HCT116 (cell line): Measurements from ENCODE around the gene ST7L. TPM values are rescaled to one million over a fixed set of nuclear protein-coding genes. Genes with fewer than 3 reads are reported as not detected.

Experiments used
- ATAC-seq: fragments of 200-7000 bp; cut with Tn5 transposase; 2 replicates; pipeline ENCODE4 v1.9.1; 2020; ENCODE audit warnings: mild to moderate bottlenecking, moderate library complexity
- BruUV-seq: library from RNA; stranded (reverse); fragments of 400-500 nt; replicated peaks from 2 replicates; lab custom pipeline; 2021; lab: Mats Ljungman, UMichigan
- CTCF ChIA-PET: fragments of 300-600 bp; sonication (Branson Sonifier 250); formaldehyde crosslinking; loops from one replicate; lab custom pipeline; 2021; ENCODE audit warnings: antibody characterized with exemption; lab: Charles Lee
- POLR2A ChIA-PET: fragments of 300-600, 350-600 bp; sonication (Branson Sonifier 250); formaldehyde crosslinking; loops from one replicate; lab custom pipeline; 2021; ENCODE audit warnings: antibody characterized with exemption; lab: Charles Lee
- RAD21 ChIA-PET, 2 experiments: fragments of 300-600 bp; sonication (Branson Sonifier 250); formaldehyde crosslinking; loops; one replicate each; lab custom pipeline; 2023; ENCODE audit warnings: low total read pairs in 2 of 2; ENCODE audit not compliant: uncharacterized antibody in 2 of 2, unreplicated experiment in 2 of 2, low non-redundant PET in 1 of 2; lab: Charles Lee
- DNase-seq: peaks from one replicate; pipeline ENCODE4 v3.0.0-alpha.2; 2010; ENCODE audit warnings: low read depth, low spot score
- H2AFZ ChIP-seq: fragments of 200-600 bp; shearing (Covaris generic), sonication (generic); 2 replicates; pipeline ENCODE4 v1.6.1; 2017; ENCODE audit warnings: low read depth, mixed run types, mixed read lengths, antibody characterized with exemption, low read length; ENCODE audit not compliant: poor library complexity, severe bottlenecking
- H3K27ac ChIP-seq: 2 replicates; pipeline ENCODE4 v1.5.1; 2012; ENCODE audit warnings: low read depth, low read length
- H3K27me3 ChIP-seq: fragments of 200-600 bp; sonication (generic); 2 replicates; pipeline ENCODE4 v1.6.1; 2016; ENCODE audit warnings: mixed run types, low read length, mixed read lengths; ENCODE audit not compliant: insufficient read depth
- H3K36me3 ChIP-seq, 2 experiments: fragments of 200-500 bp in 1 of 2; fragments of 200-600 bp in 1 of 2; sonication (Bioruptor generic) in 1 of 2; sonication (generic) in 1 of 2; 2 replicates each; pipeline versions ENCODE4 v1.5.1 to v1.6.1; 2014 to 2016; ENCODE audit warnings: low read length in 2 of 2, inconsistent platforms in 1 of 2, mixed read lengths in 1 of 2, mixed run types in 1 of 2; ENCODE audit not compliant: insufficient read depth in 2 of 2, control insufficient read depth in 1 of 2
- H3K4me1 ChIP-seq, 2 experiments: fragments of 200-600 bp in 1 of 2; sonication (generic) in 1 of 2; 2 replicates each; pipeline versions ENCODE4 v1.5.1 to v1.6.1; 2012 to 2017; ENCODE audit warnings: low read length in 2 of 2, inconsistent platforms in 1 of 2, mild to moderate bottlenecking in 1 of 2, mixed read lengths in 1 of 2, mixed run types in 1 of 2, moderate library complexity in 1 of 2; ENCODE audit not compliant: insufficient read depth in 2 of 2, control insufficient read depth in 1 of 2
- H3K4me2 ChIP-seq: fragments of 200-600 bp; sonication (generic); 2 replicates; pipeline ENCODE4 v1.6.1; 2017; ENCODE audit warnings: mixed run types, low read length, mixed read lengths
- H3K4me3 ChIP-seq, 2 experiments: fragments of 200-600 bp in 1 of 2; sonication (generic) in 1 of 2; replicated peaks in 1 of 2; 2 replicates each; pipeline ENCODE4 v1.5.1; 2011 to 2016; ENCODE audit warnings: low read length in 2 of 2, control low read depth in 1 of 2, low read depth in 1 of 2, mild to moderate bottlenecking in 1 of 2, mixed read lengths in 1 of 2, mixed run types in 1 of 2
- H3K79me2 ChIP-seq: fragments of 200-600 bp; sonication (generic); 2 replicates; pipeline ENCODE4 v1.6.1; 2017; ENCODE audit warnings: mild to moderate bottlenecking, mixed run types, low read length, moderate library complexity, mixed read lengths; ENCODE audit not compliant: insufficient read depth
- H3K9ac ChIP-seq: fragments of 200-600 bp; sonication (generic); 2 replicates; pipeline ENCODE4 v1.6.1; 2016; ENCODE audit warnings: low read length, mixed read lengths
- H3K9me2 ChIP-seq: fragments of 200-600 bp; sonication (generic), shearing (Covaris generic); 2 replicates; pipeline ENCODE4 v1.6.1; 2017; ENCODE audit warnings: mixed run types, mild to moderate bottlenecking, moderate library complexity; ENCODE audit not compliant: insufficient read depth
- H3K9me3 ChIP-seq, 2 experiments: fragments of 200-500 bp in 1 of 2; fragments of 200-600 bp in 1 of 2; sonication (Bioruptor generic) in 1 of 2; sonication (generic) in 1 of 2; 2 replicates each; pipeline ENCODE4 v1.6.1; 2014 to 2017; ENCODE audit warnings: low read length in 2 of 2, mixed read lengths in 2 of 2, inconsistent platforms in 1 of 2, low read depth in 1 of 2, mild to moderate bottlenecking in 1 of 2, mixed run types in 1 of 2, moderate library complexity in 1 of 2; ENCODE audit not compliant: control insufficient read depth in 1 of 2, insufficient read depth in 1 of 2
- H4K20me1 ChIP-seq: fragments of 200-600 bp; sonication (generic), shearing (Covaris generic); 2 replicates; pipeline ENCODE4 v1.6.1; 2017; ENCODE audit warnings: mixed run types, mild to moderate bottlenecking, moderate library complexity; ENCODE audit not compliant: insufficient read depth
- CBX3 ChIP-seq: IDR thresholded peaks from 2 replicates; pipeline ENCODE4 v1.6.1; 2012; ENCODE audit warnings: low read depth
- CTCF ChIP-seq, 3 experiments: fragments of 200-600 bp in 1 of 3; sonication (generic) in 1 of 3; IDR thresholded peaks in 2 of 3; conservative IDR thresholded peaks in 1 of 3; 2 replicates each; pipeline ENCODE4 v1.5.1; 2012 to 2017; ENCODE audit warnings: low read depth in 2 of 3, low read length in 2 of 3, antibody characterized with exemption in 1 of 3, borderline replicate concordance in 1 of 3, control low read depth in 1 of 3, mild to moderate bottlenecking in 1 of 3, mixed read lengths in 1 of 3, mixed run types in 1 of 3, moderate library complexity in 1 of 3; ENCODE audit not compliant: insufficient read depth in 1 of 3
- EGR1 ChIP-seq: IDR thresholded peaks from 2 replicates; pipeline ENCODE4 v1.6.1; 2012; ENCODE audit warnings: low read depth
- ELF1 ChIP-seq: IDR thresholded peaks from 2 replicates; pipeline ENCODE4 v1.6.1; 2012; ENCODE audit warnings: low read depth, borderline replicate concordance
- EZH2 ChIP-seq: fragments of 200-600 bp; sonication (generic); IDR thresholded peaks from 2 replicates; pipeline ENCODE4 v1.6.1; 2017; ENCODE audit warnings: antibody characterized with exemption, mixed run types
- JUND ChIP-seq: IDR thresholded peaks from 2 replicates; pipeline ENCODE4 v1.6.1; 2012
- POLR2AphosphoS5 ChIP-seq: IDR thresholded peaks from 2 replicates; pipeline ENCODE4 v1.6.1; 2011; ENCODE audit warnings: mild to moderate bottlenecking, low read depth, low read length, moderate library complexity
- SIN3A ChIP-seq: IDR thresholded peaks from 2 replicates; pipeline ENCODE4 v1.6.1; 2012; ENCODE audit warnings: low read depth
- SP1 ChIP-seq: IDR thresholded peaks from 2 replicates; pipeline ENCODE4 v1.6.1; 2012; ENCODE audit warnings: low read depth
- TCF7L2 ChIP-seq: IDR thresholded peaks from 2 replicates; pipeline ENCODE4 v1.7.0; 2011; ENCODE audit warnings: borderline replicate concordance, inconsistent platforms; ENCODE audit not compliant: insufficient read depth, insufficient read length; ENCODE audit errors: extremely low read depth
- YY1 ChIP-seq: IDR thresholded peaks from 2 replicates; pipeline ENCODE4 v1.6.1; 2011; ENCODE audit warnings: low read length, low read depth, moderate library complexity, mild to moderate bottlenecking; ENCODE audit not compliant: insufficient replicate concordance; ENCODE audit errors: extremely low read depth
- ZBTB33 ChIP-seq: IDR thresholded peaks from 2 replicates; pipeline ENCODE4 v1.6.1; 2011; ENCODE audit warnings: mild to moderate bottlenecking, low read length, moderate library complexity; ENCODE audit not compliant: insufficient replicate concordance; ENCODE audit errors: extremely low read depth
- intact Hi-C: fragments of 100-400 bp; cut with micrococcal nuclease; formaldehyde crosslinking; loops from 2 replicates; pipeline ENCODE4 v1.10.0; 2022
- total RNA-seq: library from RNA; stranded (reverse); gene quantifications from one replicate; pipeline ENCODE4 v1.2.1, GENCODE V29; 2021; ENCODE audit not compliant: unreplicated experiment

Gene ST7L
- total RNA-seq, 1 experiment from 2014 or later, result 19.9 TPM

- ChIA-PET POLR2A (no interaction called here), RAD21 (no interaction called here), CTCF (no interaction called here)
- no peak overlapping the region for H3K4me3 ChIP-seq
- H3K9me2 ChIP-seq, result no peaks in the 10 kb centered on the region
- ATAC-seq, result peak; percentile 27; the same call in 1 of the 2 replicates
- H3K4me1 ChIP-seq, result peaks cover 9 to 36% of the 10 kb centered on the region in 2 experiments
- H3K9me3 ChIP-seq, result no peaks in the 10 kb centered on the region
- no TSS peak for BruUV-seq
- no peak overlapping the region for H3K27ac ChIP-seq
- no peak for TF ChIP-seq ZBTB33
- no peak for TF ChIP-seq CTCF (IDR thresholded peaks at IDR 0.05 in 2 of 3, conservative IDR thresholded peaks at IDR 0.05 in 1 of 3; ENCODE audit: borderline replicate concordance in 1 of 3, insufficient read depth in 1 of 3, low read depth in 2 of 3, low read length in 2 of 3)
- no peak for TF ChIP-seq YY1
- TF ChIP-seq TCF7L2, result no peak
- no peak for TF ChIP-seq ELF1
- no peak for TF ChIP-seq EGR1
- TF ChIP-seq SP1, result no peak
- TF ChIP-seq EZH2, result no peak
- no peak for TF ChIP-seq JUND
- no peak for TF ChIP-seq CBX3
- no peak for TF ChIP-seq SIN3A
- no peak for TF ChIP-seq POLR2AphosphoS5
- TF ChIP-seq, all 23 proteins: peak for 0
- no peaks in the 10 kb centered on the region for H3K27me3 ChIP-seq
- H3K4me2 ChIP-seq, result no peak overlapping the region
- intact Hi-C loops, result no loop called here
- H3K79me2 ChIP-seq, result peaks cover 88% of the 10 kb centered on the region
- no peak overlapping the region for H3K9ac ChIP-seq
- H2AFZ ChIP-seq, result no peak overlapping the region
- H4K20me1 ChIP-seq, result peaks cover 33% of the 10 kb centered on the region
- no peaks in the 10 kb centered on the region for H3K36me3 ChIP-seq
- DNase-seq, result no peak
These were observed 18.5 kb upstream of the ST7L start for GRCh38 chr1:112637254-112638109.
